GM18517 (cell line): ENCODE results near the gene POLR3E.

Experiments
- ATAC-seq: cut with Tn5 transposase; IDR thresholded peaks from one replicate; pipeline ENCODE4 v1.9.1; 2021; ENCODE audit warnings: mild to moderate bottlenecking, moderate library complexity; ENCODE audit not compliant: unreplicated experiment

Gene POLR3E

GRCh38 chr16:22380529-22380928, 83.3 kb downstream of the POLR3E start:
- ATAC-seq = no peak

DNA sequence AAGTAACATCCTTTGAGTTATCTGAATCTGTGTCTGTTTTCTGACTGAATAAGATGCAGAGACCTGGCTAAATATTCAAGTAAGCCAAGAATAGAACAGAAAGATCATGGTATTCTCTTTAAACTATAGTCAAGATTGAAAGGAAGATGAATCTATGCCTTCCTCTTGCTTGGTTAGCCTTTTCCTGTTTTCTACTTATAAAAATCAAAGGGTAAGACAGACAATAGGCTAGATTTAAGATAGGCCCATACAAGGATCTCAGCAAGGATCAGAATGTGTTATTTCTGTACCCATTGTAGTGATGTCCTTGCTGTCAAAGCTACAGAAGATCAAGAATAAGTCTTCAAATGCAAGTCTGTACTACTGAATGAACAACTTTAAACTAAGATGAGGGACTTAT, 84.2 kb downstream of the POLR3E start:
- ATAC-seq = no peak

GRCh38 chr16:22383827-22384226, 86.6 kb downstream of the POLR3E start:
- no peak for ATAC-seq
